Cardiac fibroblast (primary cell): ENCODE measurements around the gene CALD1.

Experiments
- DNase-seq, 2 donors: peaks; one replicate each; pipeline versions ENCODE4 v3.0.0 to v3.0.0-alpha.2; 2010; ENCODE audit warnings: low read depth in 2 of 2
- H3K4me3 ChIP-seq, 2 donors: replicated peaks in 1 of 2; 1 replicate in 1 of 2; 2 replicates in 1 of 2; pipeline ENCODE4 v1.5.1; 2011; ENCODE audit warnings: low read depth in 2 of 2, low read length in 2 of 2, mild to moderate bottlenecking in 2 of 2, moderate library complexity in 1 of 2
- TF ChIP-seq, protein P1 (sequence below): IDR thresholded peaks from one replicate; pipeline ENCODE4 v1.5.1; 2011; ENCODE audit warnings: low read depth, mild to moderate bottlenecking, low read length, inconsistent platforms

CALD1 gene

DNA sequence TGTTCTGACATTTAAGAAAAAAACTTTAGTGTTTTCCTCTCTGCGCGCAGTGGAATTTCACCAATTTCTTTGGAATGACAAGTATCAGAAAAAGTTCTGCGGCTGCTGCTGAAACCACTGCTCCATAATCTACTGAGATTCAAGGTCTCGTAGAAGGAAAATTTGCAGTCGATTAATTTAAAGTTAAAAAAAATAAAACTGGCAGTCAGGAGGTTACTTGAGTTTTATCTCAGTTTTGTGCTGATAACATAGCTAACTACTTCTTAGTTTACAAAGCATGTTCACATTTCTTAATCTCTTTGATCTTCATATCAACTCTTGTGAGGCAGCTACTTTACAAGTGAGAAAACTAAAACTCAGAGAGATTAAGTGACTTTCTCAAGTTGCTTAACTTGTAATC is 18.2 kb upstream of the CALD1 start:
- TF ChIP-seq, protein P1, sequence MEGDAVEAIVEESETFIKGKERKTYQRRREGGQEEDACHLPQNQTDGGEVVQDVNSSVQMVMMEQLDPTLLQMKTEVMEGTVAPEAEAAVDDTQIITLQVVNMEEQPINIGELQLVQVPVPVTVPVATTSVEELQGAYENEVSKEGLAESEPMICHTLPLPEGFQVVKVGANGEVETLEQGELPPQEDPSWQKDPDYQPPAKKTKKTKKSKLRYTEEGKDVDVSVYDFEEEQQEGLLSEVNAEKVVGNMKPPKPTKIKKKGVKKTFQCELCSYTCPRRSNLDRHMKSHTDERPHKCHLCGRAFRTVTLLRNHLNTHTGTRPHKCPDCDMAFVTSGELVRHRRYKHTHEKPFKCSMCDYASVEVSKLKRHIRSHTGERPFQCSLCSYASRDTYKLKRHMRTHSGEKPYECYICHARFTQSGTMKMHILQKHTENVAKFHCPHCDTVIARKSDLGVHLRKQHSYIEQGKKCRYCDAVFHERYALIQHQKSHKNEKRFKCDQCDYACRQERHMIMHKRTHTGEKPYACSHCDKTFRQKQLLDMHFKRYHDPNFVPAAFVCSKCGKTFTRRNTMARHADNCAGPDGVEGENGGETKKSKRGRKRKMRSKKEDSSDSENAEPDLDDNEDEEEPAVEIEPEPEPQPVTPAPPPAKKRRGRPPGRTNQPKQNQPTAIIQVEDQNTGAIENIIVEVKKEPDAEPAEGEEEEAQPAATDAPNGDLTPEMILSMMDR, result no peak
- peak; percentile 32 to 42 for DNase-seq
- H3K4me3 ChIP-seq, result no peak overlapping the region

DNA sequence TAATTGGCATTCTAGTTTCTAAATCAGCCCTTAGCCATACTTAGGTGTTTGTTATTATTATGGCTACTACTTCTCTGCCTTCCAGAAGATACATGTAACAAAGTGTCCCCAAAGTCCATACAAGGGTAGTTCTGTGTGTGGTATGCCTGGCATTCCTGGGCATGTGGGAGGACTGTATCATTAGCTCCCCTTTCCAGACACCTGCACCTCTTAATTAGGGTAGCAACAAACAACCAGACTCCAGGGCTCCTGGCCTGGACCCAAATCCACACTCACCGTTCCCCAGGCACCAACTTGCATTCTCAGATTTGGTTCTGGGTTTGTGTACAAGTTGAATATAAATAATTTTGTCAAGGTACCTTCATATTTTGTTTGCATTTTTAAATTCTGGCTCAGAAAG is 15.5 kb upstream of the CALD1 start:
- TF ChIP-seq, protein P1, result no peak
- no peak overlapping the region for H3K4me3 ChIP-seq
- DNase-seq, result no peak

DNA sequence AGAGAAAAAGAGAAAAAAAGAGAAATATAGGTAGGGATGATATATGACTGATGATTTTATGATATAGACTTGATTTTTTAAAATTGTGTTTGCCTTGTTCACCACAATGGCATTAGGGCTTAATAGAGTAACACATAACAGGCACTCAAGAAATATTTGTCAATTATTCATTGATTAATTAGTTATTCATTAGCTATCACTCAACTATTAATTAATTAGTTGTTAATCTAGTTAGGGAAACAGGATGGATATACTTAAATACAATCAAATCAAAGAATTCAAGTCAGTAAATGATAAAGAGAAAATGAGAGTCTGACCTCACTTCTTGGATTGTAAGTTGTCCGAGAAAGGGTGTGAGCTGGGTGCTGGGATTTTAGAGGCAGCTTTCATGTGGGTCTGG is 15.1 kb upstream of the CALD1 start:
- TF ChIP-seq, protein P1, result no peak
- no peak overlapping the region for H3K4me3 ChIP-seq
- no peak for DNase-seq

DNA sequence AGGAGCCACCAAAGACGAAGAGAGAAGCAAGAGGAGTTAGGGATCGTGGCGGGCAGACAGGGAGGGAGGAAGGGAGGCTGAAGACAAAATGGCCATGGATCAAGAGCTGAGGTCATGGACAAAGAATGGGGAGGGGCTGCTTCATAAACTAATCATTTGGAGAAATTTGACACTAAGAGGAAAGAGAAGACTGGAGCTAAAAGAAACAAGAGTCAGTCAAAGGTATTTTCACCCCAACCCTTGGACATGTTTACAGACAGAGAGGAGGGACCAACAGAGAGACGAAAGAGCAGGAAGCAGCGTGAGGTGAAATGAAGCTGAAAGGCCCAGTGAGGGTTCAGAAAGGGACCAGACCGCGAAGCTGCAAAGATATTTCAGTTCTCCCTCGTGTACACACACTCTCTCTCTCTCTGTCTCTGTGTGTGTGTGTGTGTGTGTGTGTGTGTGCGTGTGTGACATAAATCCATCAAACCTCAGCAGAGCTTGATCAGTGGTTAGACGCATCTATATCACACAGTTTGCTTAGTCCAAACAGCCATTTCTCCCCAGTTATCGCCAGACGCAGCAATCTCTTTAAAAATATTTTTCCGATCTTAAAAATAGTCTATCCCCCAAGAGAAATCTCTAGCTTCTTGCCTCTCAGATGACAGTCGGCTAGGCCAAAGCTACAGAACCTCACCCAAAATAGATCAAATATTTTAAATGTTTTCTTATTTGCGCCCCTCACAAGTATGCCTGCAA is 12.5 kb upstream of the CALD1 start:
- TF ChIP-seq, protein P1, result no peak
- H3K4me3 ChIP-seq, result no peak overlapping the region
- peak; percentile 53 to 78 for DNase-seq

DNA sequence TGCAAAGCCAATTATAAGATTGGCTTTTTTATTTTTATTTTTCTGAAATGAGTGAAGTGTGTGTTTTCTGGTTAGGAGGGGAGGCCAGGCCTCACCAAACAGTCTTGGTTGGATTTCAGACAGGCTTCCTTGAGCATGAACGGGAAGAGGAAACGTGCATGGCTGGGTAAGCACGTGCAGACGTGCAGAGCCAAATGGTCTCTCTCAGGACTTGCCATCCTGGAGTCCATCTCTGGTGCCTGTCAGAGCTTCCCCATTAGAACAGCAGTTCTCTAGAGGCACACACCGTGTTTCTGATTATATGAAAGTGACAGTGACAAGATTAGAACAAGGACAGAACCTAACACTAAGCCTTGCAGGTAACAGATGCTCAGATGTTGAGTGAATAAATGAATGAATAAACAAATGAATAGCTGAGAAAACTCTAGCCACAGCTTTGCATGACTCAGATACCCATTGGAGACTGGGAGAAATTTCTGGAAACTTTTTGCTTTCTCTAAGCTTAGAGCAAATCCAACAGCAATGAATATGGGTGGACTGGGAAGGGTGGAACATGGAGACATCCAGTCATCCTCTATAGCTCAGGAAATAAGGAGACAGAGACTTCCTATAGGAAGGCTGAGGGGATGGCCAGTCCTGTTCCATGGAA is 11.8 kb upstream of the CALD1 start:
- H3K4me3 ChIP-seq, result no peak overlapping the region
- TF ChIP-seq, protein P1, result no peak

DNA sequence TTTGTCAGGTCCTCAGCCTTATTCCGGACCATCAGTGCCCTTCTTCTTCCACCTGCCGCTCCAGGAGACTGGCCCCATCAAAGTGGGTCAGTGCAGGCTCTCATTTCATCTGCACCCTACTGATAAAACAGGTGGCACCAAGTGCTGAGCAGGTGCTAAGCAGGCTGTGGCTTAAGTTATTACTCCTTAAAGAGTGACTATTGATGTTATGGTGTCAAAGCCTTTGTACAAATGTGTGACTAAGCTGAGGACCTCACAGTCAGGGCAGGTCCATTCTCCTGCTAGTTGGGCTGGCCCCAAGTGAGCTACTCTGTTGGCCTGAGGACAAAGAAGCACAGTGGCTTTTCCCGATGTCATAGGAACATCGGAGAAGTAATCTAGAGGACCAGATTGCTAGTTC is 11.2 kb upstream of the CALD1 start:
- no peak for DNase-seq
- TF ChIP-seq, protein P1, result no peak
- no peak overlapping the region for H3K4me3 ChIP-seq

More for the DNA sequence above, 11.8 kb upstream of the CALD1 start:
- DNase-seq, result no peak

DNA sequence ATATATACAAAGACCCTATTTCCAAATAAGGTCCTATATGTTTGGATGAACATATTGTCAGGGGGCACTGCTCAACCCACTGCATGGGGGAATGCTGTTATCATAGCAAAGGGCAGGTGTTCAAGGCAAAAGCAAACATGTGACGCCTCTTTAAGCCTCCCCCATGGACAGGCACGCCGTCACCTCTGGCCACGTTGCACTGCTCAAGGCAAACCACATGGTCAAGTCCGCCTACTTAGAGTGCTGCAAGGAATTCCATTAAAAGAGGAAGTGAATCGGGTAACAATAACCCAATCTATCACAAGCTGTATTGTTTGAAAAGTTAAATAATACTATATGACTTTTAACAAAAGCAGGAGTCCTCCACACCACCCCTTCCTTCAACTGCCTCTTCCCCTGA is 8.8 kb upstream of the CALD1 start:
- DNase-seq, result no peak
- TF ChIP-seq, protein P1, result no peak
- no peak overlapping the region for H3K4me3 ChIP-seq
